Activated naive CD4-positive, alpha-beta T cell treated with anti-CD3 and anti-CD28 coated beads for 36 hours (primary cell): ENCODE results near the gene SYNGR3. TPM values are rescaled to one million over a fixed set of nuclear protein-coding genes. Genes with fewer than 3 reads are reported as not detected.

ENCODE experiments used
- CTCF ChIA-PET: fragments of 350-600 bp; sonication (Branson Sonifier 250); formaldehyde crosslinking; loops from one replicate; lab custom pipeline; 2021; ENCODE audit warnings: antibody characterized with exemption; lab: Charles Lee
- DNase-seq: peaks from one replicate; pipeline ENCODE4 v3.0.0-alpha.2; 2020
- H3K27ac Mint-ChIP-seq: one replicate; pipeline ENCODE4 v1.8.0; 2021; ENCODE audit warnings: mild to moderate bottlenecking, mixed read lengths
- H3K27me3 Mint-ChIP-seq: one replicate; pipeline ENCODE4 v1.8.0; 2021; ENCODE audit warnings: low read depth, mixed read lengths
- H3K36me3 Mint-ChIP-seq: one replicate; pipeline ENCODE4 v1.8.0; 2021; ENCODE audit warnings: low read depth, mixed read lengths
- H3K4me1 Mint-ChIP-seq: one replicate; pipeline ENCODE4 v1.8.0; 2021; ENCODE audit warnings: low read depth, mixed read lengths
- H3K4me3 Mint-ChIP-seq: one replicate; pipeline ENCODE4 v1.8.0; 2021; ENCODE audit warnings: mild to moderate bottlenecking, moderate library complexity, mixed read lengths
- H3K9me3 Mint-ChIP-seq: one replicate; pipeline ENCODE4 v1.8.0; 2021; ENCODE audit warnings: mixed read lengths
- intact Hi-C: fragments of 100-400 bp; cut with micrococcal nuclease; formaldehyde crosslinking; loops from one replicate; pipeline ENCODE4 v1.15.1; 2023
- total RNA-seq, 2 experiments: library from RNA; stranded (reverse); gene quantifications; one replicate each; pipeline ENCODE4 v1.2.3, GENCODE V29; 2021

The SYNGR3 gene
- total RNA-seq, 2 experiments from 2014 or later, result 5.7 to 7.2 TPM

DNA sequence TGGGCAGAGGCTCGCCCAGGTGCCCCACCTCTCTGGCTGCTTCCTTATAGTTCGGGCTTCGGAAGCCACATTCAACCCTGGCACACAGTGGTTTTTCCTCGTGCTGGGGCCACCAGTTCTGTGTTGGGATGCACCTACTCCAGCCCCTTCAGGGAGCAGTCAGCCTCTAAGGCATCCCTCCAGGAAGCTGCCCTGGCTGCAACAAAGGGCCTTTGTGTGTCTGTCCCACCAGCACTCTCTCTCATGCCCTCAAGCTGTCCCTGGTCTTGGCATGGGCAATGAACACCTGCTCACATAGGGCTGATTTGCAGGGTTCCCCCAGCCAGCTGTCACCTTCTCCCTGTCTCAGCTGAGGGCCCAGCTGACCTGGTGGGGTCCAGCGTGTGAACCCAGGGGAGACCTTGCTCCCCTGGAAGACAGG is 7.7 kb upstream of the SYNGR3 start:
- CTCF ChIA-PET, result interaction anchor here (0.7 to 1.4 kb wide), 2 partner anchors 9 to 32 kb away, joined by 4 read pairs; no protein-coding TSS in a partner anchor
- DNase-seq, result no peak
- intact Hi-C loops, result no loop called here
- Mint-ChIP-seq H3K27me3 (peaks cover 22% of the 10 kb centered on the region), H3K36me3 (peaks cover 18% of the 10 kb centered on the region), H3K9me3 (no peaks in the 10 kb centered on the region), H3K4me3 (no peak overlapping the region), H3K4me1 (peaks cover 10% of the 10 kb centered on the region), H3K27ac (no peak overlapping the region)

DNA sequence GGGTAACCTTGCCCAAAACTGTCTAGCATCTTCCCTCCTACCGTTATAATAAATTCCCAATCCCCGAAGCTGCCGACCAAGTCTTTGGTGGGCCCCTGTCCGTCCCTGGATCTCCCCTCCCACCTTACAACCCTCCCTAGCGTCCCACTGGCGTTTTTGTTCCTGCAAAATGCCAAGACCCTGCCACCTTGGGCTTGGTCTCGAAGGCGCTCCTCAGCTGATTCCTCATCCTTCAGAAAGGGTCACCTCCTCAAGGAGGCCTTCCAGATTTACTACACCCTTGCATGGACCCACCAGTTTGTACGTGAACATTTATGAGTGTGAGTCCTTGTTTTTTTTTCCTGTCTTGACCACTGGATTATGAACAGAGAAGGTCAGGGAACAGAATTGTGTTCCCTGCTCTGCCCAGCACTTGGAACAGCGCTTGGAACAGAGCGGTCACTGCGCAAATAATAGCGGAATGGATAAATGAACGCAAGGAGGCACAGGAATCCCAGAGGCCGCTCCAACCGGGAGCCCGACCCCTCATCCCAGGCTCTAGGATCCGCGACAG is 6.7 kb upstream of the SYNGR3 start:
- H3K27ac Mint-ChIP-seq, result no peak overlapping the region
- peaks cover 22% of the 10 kb centered on the region for H3K27me3 Mint-ChIP-seq
- no peak for DNase-seq
- peaks cover 10% of the 10 kb centered on the region for H3K4me1 Mint-ChIP-seq
- peaks cover 15% of the 10 kb centered on the region for H3K36me3 Mint-ChIP-seq
- CTCF ChIA-PET, result interaction anchor here (0.7 to 1.4 kb wide), 3 partner anchors 7 to 31 kb away, joined by 3 to 4 read pairs (median 4); no protein-coding TSS in a partner anchor
- intact Hi-C loops, result no loop called here
- peak overlapping the region; percentile 80 for H3K4me3 Mint-ChIP-seq
- no peaks in the 10 kb centered on the region for H3K9me3 Mint-ChIP-seq

DNA sequence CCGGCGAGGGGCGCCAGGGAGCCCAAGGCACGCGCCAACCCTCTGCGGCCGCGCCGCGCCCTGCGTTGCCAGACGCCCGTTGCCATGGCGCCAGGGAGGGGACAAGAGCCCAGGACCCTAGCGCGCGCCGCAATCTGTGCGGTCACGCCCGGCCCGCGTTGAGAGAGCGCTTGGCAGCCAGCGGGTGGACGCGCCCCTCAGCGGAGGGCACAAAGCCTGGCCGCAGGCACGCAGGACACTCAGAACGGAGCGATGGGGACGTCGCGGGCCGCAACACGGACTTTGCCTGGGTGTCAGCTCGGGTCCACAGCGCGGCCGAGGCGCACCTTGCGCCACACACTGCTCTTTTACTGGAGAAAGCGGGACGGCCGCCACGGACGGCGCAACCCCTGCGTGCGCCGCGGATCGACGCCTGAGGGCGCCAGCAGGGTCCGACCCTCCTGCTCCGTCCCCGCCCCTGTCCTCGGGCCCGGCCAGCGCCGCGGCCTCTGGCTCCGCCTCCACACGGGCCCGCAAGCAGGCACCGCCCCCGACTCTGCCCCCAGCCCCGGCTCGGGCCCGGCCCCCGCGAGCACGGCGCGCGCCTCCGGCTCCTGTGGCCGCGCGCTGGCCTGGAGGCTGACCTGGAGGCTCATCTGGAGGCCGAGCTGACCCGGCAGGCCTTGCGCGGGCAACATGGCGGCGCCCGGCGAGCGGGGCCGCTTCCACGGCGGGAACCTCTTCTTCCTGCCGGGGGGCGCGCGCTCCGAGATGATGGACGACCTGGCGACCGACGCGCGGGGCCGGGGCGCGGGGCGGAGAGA is 6.0 kb upstream of the SYNGR3 start, which contains the start of gene GFER:
GFER (plus strand) TSS at position 650 of the 803 bp plus-strand sequence; CDS start at position 676, 26 bp downstream.
- Mint-ChIP-seq H3K36me3 (peaks cover 11% of the 10 kb centered on the region), H3K4me1 (peaks cover 10% of the 10 kb centered on the region), H3K27me3 (peaks cover 26% of the 10 kb centered on the region), H3K27ac (no peak within 1 kb of the TSS), H3K9me3 (no peaks in the 10 kb centered on the region), H3K4me3 (peak within 1 kb of the TSS; percentile 80)
- peak; percentile 74 for DNase-seq
- CTCF ChIA-PET, result interaction anchor here (0.9 kb wide), 1 partner anchor 20 kb away, joined by 3 read pairs; no protein-coding TSS in a partner anchor
- intact Hi-C loops, result loop anchor here (1.0 to 2.0 kb wide), 2 partner anchors 12 to 19 kb away; partner anchors contain the start of gene RPS2

DNA sequence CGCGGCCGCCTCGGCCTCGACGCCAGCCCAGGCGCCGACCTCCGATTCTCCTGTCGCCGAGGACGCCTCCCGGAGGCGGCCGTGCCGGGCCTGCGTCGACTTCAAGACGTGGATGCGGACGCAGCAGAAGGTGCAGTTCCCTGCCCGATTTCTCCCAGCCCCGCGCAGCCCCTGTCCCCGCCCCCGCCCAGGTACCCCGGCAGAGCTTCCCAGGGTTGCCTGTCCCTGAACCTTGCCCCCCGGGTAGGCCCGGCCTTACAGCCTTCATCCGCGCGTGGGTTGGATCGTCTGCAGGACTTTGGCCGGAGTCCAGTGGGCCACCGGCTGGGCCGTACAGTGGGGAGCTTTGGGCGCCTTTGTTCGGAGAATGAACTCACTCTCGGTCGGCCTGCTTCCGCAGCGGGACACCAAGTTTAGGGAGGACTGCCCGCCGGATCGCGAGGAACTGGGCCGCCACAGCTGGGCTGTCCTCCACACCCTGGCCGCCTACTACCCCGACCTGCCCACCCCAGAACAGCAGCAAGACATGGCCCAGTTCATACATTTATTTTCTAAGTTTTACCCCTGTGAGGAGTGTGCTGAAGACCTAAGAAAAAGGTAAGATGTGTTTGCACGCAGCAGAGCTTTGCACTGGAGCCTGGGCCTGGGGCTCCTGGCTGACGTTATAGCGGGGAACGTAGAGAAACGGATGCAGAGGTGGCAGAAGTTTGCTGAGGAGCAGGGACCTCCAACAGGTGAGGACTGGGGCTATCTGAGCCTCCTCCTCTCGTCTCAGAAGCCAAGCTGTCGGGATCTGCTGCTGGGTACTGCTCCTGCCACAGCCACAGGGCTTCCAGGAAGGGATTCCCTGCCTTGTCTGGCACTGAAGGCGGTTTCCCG is 5.2 kb upstream of the SYNGR3 start:
- Mint-ChIP-seq H3K4me1 (peaks cover 12% of the 10 kb centered on the region), H3K27me3 (peaks cover 34% of the 10 kb centered on the region), H3K9me3 (no peaks in the 10 kb centered on the region), H3K4me3 (peak overlapping the region; percentile 80), H3K36me3 (peaks cover 9% of the 10 kb centered on the region), H3K27ac (no peak overlapping the region)
- no peak for DNase-seq
- CTCF ChIA-PET, result interaction anchor here (0.7 to 1.0 kb wide), 3 partner anchors 9 to 44 kb away, joined by 3 to 4 read pairs (median 3); no protein-coding TSS in a partner anchor
- intact Hi-C loops, result loop anchor here (1.0 to 2.0 kb wide), 2 partner anchors 13 to 20 kb away; partner anchors contain the start of gene RPS2

DNA sequence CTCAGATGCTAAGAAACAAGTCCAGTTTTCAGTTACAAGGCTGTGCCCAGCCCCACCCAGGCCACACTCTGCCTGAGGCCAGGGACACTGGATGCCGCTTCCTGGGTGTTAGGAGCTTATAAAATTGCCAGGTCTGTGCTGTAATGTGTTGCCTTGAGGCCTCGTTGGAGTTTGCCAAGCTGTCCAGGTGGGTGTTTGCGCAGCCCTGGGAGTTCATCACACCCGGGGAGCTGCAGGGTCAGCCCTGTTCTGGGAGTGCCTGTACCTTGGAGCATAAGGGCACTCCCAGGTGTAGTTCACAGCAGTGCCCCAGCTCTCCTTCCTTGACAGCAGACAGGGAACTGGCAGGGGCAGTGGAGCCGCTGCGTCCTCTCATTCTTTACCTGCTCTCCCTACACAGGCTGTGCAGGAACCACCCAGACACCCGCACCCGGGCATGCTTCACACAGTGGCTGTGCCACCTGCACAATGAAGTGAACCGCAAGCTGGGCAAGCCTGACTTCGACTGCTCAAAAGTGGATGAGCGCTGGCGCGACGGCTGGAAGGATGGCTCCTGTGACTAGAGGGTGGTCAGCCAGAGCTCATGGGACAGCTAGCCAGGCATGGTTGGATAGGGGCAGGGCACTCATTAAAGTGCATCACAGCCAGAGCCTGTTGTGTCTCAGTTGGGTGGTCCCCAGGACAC is 4.2 kb upstream of the SYNGR3 start:
- Mint-ChIP-seq H3K9me3 (no peaks in the 10 kb centered on the region), H3K4me1 (peaks cover 15% of the 10 kb centered on the region), H3K27ac (no peak overlapping the region), H3K27me3 (peaks cover 35% of the 10 kb centered on the region), H3K36me3 (peaks cover 9% of the 10 kb centered on the region), H3K4me3 (peak overlapping the region; percentile 80)
- DNase-seq, result no peak
- CTCF ChIA-PET, result interaction anchor here (0.7 to 2.7 kb wide), 3 partner anchors 10 to 45 kb away, joined by 3 to 9 read pairs (median 4); no protein-coding TSS in a partner anchor
- intact Hi-C loops, result loop anchor here (2.0 kb wide), 1 partner anchor 21 kb away; the partner anchor contains the start of gene RPS2

DNA sequence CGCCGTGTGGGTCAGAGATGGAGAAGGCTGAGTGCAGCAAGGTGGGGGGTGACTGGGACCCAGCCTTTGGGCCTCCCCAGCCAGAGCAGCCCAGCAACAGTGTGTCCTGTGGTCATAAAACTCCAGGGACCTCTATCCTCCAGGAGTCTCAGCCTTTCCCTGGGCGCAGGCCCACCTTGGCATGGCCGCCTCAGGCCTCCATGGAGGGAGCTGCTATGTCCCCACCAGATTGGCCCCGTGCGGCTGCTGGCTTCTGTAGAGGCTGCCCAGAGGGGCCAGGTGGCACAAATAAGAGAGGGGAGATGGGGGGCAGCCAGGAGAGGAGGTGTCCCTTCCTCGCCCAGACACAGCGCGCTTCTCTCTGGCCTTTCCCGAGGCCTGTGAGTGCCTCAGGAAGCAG is 2.6 kb upstream of the SYNGR3 start:
- Mint-ChIP-seq H3K9me3 (no peaks in the 10 kb centered on the region), H3K36me3 (peaks cover 9% of the 10 kb centered on the region), H3K27me3 (peaks cover 35% of the 10 kb centered on the region), H3K4me1 (peaks cover 24% of the 10 kb centered on the region), H3K27ac (no peak overlapping the region), H3K4me3 (no peak overlapping the region)
- intact Hi-C loops, result no loop called here
- DNase-seq, result no peak
- CTCF ChIA-PET, result interaction anchor here (2.7 kb wide), 1 partner anchor 17 kb away, joined by 9 read pairs; no protein-coding TSS in a partner anchor

DNA sequence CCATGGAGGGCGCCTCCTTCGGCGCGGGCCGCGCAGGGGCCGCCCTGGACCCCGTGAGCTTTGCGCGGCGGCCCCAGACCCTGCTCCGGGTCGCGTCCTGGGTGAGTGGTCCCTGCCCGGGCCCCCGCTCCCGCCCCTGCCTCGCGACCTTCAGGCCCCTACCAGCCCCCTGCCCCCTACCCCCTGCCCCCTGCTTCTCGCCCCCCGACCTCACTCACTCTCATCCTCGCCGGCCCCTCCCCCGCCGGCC is 256 bp downstream of the SYNGR3 start:
- intact Hi-C loops, result no loop called here
- CTCF ChIA-PET, result interaction anchor here (0.9 to 1.2 kb wide), 2 partner anchors 8 to 151 kb away, joined by 3 to 4 read pairs; no protein-coding TSS in a partner anchor
- Mint-ChIP-seq H3K4me1 (peaks cover 24% of the 10 kb centered on the region), H3K4me3 (no peak overlapping the region), H3K27ac (no peak overlapping the region), H3K9me3 (no peaks in the 10 kb centered on the region), H3K36me3 (peaks cover 9% of the 10 kb centered on the region), H3K27me3 (peaks cover 24% of the 10 kb centered on the region)
- no peak for DNase-seq

DNA sequence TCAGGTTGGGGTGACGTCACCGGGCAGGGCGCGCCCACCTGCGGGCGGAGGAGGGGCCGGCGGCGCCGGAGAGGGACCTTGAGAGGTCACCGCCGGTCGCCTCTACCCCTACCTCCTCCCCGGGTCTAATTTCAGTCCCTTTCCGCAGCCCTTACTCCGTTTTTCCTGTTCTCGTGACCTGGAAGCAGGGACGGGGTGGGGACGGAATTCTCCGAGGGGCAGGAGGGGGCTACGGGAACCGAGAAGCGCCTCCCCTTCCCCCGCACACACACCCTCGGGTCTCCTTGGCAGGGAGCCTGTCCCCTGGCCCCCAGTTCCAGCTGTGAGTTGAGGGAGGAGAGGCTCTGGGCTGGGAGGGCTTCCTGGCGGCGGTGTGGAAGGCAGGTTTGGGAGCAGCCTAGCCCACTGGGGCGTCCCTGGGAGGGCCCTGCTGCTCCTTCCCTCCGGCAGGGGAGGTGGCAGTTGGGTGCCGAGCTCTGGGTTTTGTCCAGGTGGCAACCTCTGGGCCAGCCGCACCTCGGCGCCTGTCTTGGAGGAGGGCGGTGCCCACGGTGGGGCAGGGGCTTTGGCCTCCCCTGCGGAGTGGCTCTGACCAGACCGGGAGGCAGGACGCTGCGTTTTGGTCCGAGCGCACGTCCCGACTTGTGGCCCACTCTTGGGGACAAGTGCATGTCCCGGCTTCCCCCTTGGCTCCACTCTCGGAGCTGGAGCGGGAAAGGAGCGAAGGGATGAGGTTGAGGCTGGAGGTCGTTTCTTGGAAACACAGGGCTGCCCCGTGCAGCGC is 773 bp downstream of the SYNGR3 start:
- peak; percentile 45 for DNase-seq
- peaks cover 11% of the 10 kb centered on the region for H3K36me3 Mint-ChIP-seq
- no peaks in the 10 kb centered on the region for H3K9me3 Mint-ChIP-seq
- H3K4me3 Mint-ChIP-seq, result peak overlapping the region; percentile 65
- peaks cover 24% of the 10 kb centered on the region for H3K4me1 Mint-ChIP-seq
- CTCF ChIA-PET, result interaction anchor here (0.9 to 1.2 kb wide), 3 partner anchors 8 to 150 kb away, joined by 3 to 4 read pairs (median 3); partner anchors contain the start of genes NTHL1 and TSC2
- intact Hi-C loops, result no loop called here
- no peak overlapping the region for H3K27ac Mint-ChIP-seq
- H3K27me3 Mint-ChIP-seq, result peaks cover 24% of the 10 kb centered on the region

DNA sequence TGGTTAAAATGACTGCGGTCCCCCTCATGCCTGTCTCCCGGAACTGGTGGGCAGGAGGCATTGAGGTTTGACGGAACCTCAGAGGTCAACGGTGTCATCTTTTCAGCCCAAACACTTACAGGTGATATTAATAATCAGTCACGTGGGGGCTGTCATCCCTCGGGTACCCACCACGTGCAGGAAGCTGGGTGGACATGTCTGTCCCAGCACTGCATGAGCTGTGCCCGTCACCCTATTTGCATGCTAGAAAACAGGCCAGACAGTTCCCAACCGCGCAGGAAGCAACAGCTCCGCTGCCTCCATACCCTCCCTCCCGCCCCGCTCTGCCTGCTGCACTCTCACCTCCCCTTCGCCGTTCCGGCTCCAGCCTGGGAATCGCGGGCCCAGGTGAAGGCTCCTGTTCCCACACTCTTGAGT is 1.4 kb downstream of the SYNGR3 start:
- peaks cover 24% of the 10 kb centered on the region for H3K4me1 Mint-ChIP-seq
- H3K27me3 Mint-ChIP-seq, result peaks cover 24% of the 10 kb centered on the region
- DNase-seq, result peak; percentile 76
- peak overlapping the region; percentile 65 for H3K4me3 Mint-ChIP-seq
- peaks cover 11% of the 10 kb centered on the region for H3K36me3 Mint-ChIP-seq
- CTCF ChIA-PET, result interaction anchor here (0.5 to 1.2 kb wide), 4 partner anchors 9 to 149 kb away, joined by 3 to 4 read pairs (median 3); partner anchors contain the start of genes NTHL1 and TSC2
- H3K27ac Mint-ChIP-seq, result no peak overlapping the region
- intact Hi-C loops, result no loop called here
- H3K9me3 Mint-ChIP-seq, result no peaks in the 10 kb centered on the region

DNA sequence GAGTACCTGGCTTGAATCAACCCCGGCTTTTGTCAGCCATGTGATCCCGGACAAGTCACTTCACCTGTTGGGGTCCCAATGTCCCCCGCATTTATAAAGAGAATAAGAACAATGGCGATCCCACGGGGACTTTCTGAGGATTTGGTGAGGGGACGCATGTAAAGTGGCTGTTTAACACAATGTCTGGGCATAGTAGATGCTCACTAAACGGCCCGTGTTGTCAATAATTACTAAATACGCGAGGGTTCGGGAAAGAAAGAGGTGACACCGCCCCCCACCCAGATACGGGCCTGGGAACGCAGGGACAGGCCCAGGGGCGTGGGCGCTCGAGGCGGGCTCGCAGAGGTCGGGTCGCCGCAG is 1.8 kb downstream of the SYNGR3 start:
- peaks cover 24% of the 10 kb centered on the region for H3K27me3 Mint-ChIP-seq
- H3K36me3 Mint-ChIP-seq, result peaks cover 7% of the 10 kb centered on the region
- peaks cover 24% of the 10 kb centered on the region for H3K4me1 Mint-ChIP-seq
- H3K27ac Mint-ChIP-seq, result no peak overlapping the region
- peak overlapping the region; percentile 65 for H3K4me3 Mint-ChIP-seq
- no peaks in the 10 kb centered on the region for H3K9me3 Mint-ChIP-seq
- CTCF ChIA-PET, result interaction anchor here (0.5 to 1.5 kb wide), 2 partner anchors 130 to 149 kb away, joined by 3 to 5 read pairs; no protein-coding TSS in a partner anchor
- no peak for DNase-seq
- intact Hi-C loops, result no loop called here
